PFSK-1 (cell line): ENCODE results near the gene TPGS1.
A peak's percentile ranks its signal among the peaks of the same experiment; 100 is the strongest.

ENCODE experiments used
- POLR2AphosphoS5 ChIP-seq: IDR thresholded peaks from 2 replicates; pipeline ENCODE4 v1.6.1; 2012; ENCODE audit warnings: low read depth, mild to moderate bottlenecking, control low read depth, low read length, moderate library complexity
- TF ChIP-seq, protein P1 (sequence below), 2 experiments: IDR thresholded peaks; 2 replicates each; pipeline versions ENCODE4 v1.6.1 to v1.8.0; 2011 to 2012; ENCODE audit warnings: low read depth in 2 of 2, low read length in 2 of 2, control low read depth in 1 of 2, inconsistent platforms in 1 of 2, mild to moderate bottlenecking in 1 of 2, moderate library complexity in 1 of 2; ENCODE audit not compliant: insufficient read depth in 1 of 2

DNA sequence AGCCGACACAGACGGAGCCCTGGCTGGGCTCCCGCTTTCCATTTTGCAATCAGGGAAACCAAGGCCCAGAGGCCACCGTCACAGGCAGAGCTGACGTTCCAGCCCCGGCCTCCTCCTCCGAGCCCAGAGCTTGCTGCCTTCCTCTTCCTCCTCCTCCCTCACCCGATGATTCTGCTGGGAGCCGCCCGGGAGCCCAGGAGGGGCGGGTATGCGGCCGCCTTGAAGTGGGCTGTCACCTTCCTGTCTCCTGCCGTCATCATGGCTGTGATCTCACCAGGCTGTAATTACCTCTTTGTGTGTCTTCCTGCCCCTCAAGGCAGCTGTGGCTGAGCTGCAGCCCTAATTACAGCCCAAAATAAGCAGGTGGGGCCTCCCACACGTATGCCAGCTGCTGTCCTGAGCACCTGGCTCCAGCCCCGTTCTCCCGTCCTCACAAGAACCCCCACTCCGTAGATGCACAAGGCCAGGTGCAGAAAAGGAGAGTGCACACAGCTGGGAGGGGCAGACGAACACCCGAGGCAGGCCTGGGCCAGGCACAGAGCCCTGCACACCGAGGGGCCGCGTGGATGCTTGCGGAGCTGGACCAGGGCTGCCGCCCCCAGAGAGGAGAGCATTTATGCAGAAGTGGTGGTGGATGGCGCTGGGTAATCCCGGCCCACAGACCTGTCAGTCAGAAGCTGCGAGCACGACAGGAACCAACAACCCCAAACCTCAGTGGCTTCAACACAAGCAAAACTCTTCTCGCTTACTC lies 4.0 kb downstream of the TPGS1 start:
- TF ChIP-seq, protein P1, sequence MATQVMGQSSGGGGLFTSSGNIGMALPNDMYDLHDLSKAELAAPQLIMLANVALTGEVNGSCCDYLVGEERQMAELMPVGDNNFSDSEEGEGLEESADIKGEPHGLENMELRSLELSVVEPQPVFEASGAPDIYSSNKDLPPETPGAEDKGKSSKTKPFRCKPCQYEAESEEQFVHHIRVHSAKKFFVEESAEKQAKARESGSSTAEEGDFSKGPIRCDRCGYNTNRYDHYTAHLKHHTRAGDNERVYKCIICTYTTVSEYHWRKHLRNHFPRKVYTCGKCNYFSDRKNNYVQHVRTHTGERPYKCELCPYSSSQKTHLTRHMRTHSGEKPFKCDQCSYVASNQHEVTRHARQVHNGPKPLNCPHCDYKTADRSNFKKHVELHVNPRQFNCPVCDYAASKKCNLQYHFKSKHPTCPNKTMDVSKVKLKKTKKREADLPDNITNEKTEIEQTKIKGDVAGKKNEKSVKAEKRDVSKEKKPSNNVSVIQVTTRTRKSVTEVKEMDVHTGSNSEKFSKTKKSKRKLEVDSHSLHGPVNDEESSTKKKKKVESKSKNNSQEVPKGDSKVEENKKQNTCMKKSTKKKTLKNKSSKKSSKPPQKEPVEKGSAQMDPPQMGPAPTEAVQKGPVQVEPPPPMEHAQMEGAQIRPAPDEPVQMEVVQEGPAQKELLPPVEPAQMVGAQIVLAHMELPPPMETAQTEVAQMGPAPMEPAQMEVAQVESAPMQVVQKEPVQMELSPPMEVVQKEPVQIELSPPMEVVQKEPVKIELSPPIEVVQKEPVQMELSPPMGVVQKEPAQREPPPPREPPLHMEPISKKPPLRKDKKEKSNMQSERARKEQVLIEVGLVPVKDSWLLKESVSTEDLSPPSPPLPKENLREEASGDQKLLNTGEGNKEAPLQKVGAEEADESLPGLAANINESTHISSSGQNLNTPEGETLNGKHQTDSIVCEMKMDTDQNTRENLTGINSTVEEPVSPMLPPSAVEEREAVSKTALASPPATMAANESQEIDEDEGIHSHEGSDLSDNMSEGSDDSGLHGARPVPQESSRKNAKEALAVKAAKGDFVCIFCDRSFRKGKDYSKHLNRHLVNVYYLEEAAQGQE (IDR thresholded peaks at IDR 0.05; ENCODE audit: insufficient read depth in 1 of 2, low read depth in 2 of 2, low read length in 2 of 2), result 0 out of 4 replicates have a peak, but pooled peaks have one; percentile 5 to 35
- TF ChIP-seq POLR2AphosphoS5, result peak; percentile 38; the same call in 1 of the 2 replicates
